Testis (tissue), 2 donors: ENCODE results near the gene CSF3R.

Experiments
- CTCF ChIP-seq, 3 experiments: fragments of 450-650 bp in 2 of 3; fragments of 200-600 bp in 1 of 3; sonication (generic) in 1 of 3; IDR thresholded peaks; one replicate each; pipeline ENCODE4 v1.5.1; 2016 to 2019; ENCODE audit warnings: antibody characterized with exemption in 3 of 3, mild to moderate bottlenecking in 2 of 3, moderate library complexity in 1 of 3
- POLR2A ChIP-seq: fragments of 450-650 bp; IDR thresholded peaks from one replicate; pipeline ENCODE4 v1.6.1; 2017; ENCODE audit warnings: antibody characterized with exemption, mild to moderate bottlenecking, moderate library complexity

- TF ChIP-seq CTCF (IDR thresholded peaks at IDR 0.05) = no peak
- no peak for TF ChIP-seq POLR2A
Observed at GRCh38 chr1:36464605-36465393, 17.9 kb downstream of the CSF3R start.
